Activated T-cell treated with anti-CD3 and anti-CD28 coated beads, Interleukin-2, amount 50 U/mL, for 24 hours (primary cell): Measurements from ENCODE around the gene OGDH.

Experiments used
- DNase-seq: peaks from one replicate; pipeline ENCODE4 v3.0.0-alpha.2; 2020
- H3K27ac Mint-ChIP-seq: 2 replicates; pipeline ENCODE4 v1.8.0; 2020; ENCODE audit warnings: mild to moderate bottlenecking, mixed read lengths
- H3K27me3 Mint-ChIP-seq: 2 replicates; pipeline ENCODE4 v1.8.0; 2020; ENCODE audit warnings: mixed read lengths
- H3K36me3 Mint-ChIP-seq: 2 replicates; pipeline ENCODE4 v1.8.0; 2020; ENCODE audit warnings: low read depth, mixed read lengths
- H3K4me1 Mint-ChIP-seq: 2 replicates; pipeline ENCODE4 v1.8.0; 2020; ENCODE audit warnings: low read depth, mixed read lengths
- H3K4me3 Mint-ChIP-seq: 2 replicates; pipeline ENCODE4 v1.8.0; 2020; ENCODE audit warnings: mild to moderate bottlenecking, moderate library complexity, mixed read lengths
- H3K9me3 Mint-ChIP-seq: 2 replicates; pipeline ENCODE4 v1.8.0; 2020; ENCODE audit warnings: mixed read lengths

The OGDH gene

DNA sequence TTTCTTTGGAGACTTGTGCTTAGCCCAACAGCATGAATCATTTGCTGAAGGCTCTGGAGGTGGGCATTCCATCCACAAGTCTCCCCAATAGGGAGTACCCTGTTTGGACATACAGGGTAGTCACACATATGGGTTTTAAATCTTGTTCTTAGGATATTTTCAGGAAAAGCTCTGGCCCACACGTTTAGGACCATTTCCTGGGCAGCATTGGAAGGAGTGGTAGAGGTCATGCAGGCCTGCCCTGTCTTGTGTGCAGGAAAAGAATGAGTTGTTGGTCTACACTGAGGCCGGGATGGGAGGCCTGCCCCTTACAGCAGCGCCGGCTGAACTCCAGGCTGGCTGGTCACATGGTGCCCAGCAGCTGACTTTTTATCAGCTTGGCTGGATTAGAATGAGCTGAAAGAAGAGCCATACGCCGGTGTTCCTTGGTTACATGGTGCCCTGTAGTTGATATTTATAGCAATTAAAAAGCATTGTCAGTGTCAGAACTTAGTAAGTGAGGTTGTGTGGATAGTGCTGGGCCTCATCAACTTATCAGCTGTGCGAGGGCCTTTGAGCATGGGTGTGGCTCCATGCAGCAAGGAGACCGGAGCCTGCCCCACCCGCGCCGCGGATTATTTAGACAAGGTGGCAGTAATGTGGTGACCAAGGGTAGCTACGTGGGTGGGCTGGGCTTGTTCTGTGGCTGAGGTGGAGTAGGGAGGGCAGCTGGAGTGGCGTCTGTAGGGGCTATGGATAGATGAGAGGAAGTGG lies 28.6 kb downstream of the OGDH start:
- Mint-ChIP-seq H3K27ac (peak overlapping the region; percentile 100), H3K4me1 (peaks cover 98% of the 10 kb centered on the region), H3K36me3 (peaks cover 62% of the 10 kb centered on the region), H3K4me3 (no peak overlapping the region), H3K9me3 (no peaks in the 10 kb centered on the region), H3K27me3 (no peaks in the 10 kb centered on the region)
- DNase-seq: no peak

- Mint-ChIP-seq H3K4me3 (no peak overlapping the region), H3K27me3 (no peaks in the 10 kb centered on the region), H3K9me3 (no peaks in the 10 kb centered on the region), H3K4me1 (peaks cover 94% of the 10 kb centered on the region), H3K27ac (peak overlapping the region; percentile 100), H3K36me3 (peaks cover 58% of the 10 kb centered on the region)
- DNase-seq: no peak
These were observed 29.7 kb downstream of the OGDH start for GRCh38 chr7:44636041-44636584.

- Mint-ChIP-seq H3K27ac (peak overlapping the region; percentile 100), H3K9me3 (no peaks in the 10 kb centered on the region), H3K4me1 (peaks cover 92% of the 10 kb centered on the region)
These were observed 30.5 kb downstream of the OGDH start for GRCh38 chr7:44636926-44637325.

GRCh38 chr7:44637788-44638594 lies 31.6 kb downstream of the OGDH start:
- DNase-seq: peak; percentile 78
- no peaks in the 10 kb centered on the region for H3K9me3 Mint-ChIP-seq
- peaks cover 85% of the 10 kb centered on the region for H3K4me1 Mint-ChIP-seq
- peak overlapping the region; percentile 100 for H3K27ac Mint-ChIP-seq
- peak overlapping the region; percentile 77 for H3K4me3 Mint-ChIP-seq
- H3K27me3 Mint-ChIP-seq: no peaks in the 10 kb centered on the region
- peaks cover 58% of the 10 kb centered on the region for H3K36me3 Mint-ChIP-seq

More at GRCh38 chr7:44636926-44637325, 30.5 kb downstream of the OGDH start:
- H3K27me3 Mint-ChIP-seq: no peaks in the 10 kb centered on the region
- DNase-seq: no peak
- peaks cover 56% of the 10 kb centered on the region for H3K36me3 Mint-ChIP-seq
- no peak overlapping the region for H3K4me3 Mint-ChIP-seq

- peaks cover 80% of the 10 kb centered on the region for H3K4me1 Mint-ChIP-seq
- no peaks in the 10 kb centered on the region for H3K27me3 Mint-ChIP-seq
- H3K4me3 Mint-ChIP-seq: peak overlapping the region; percentile 77
- H3K27ac Mint-ChIP-seq: peak overlapping the region; percentile 100
- peak; percentile 82 for DNase-seq
- H3K9me3 Mint-ChIP-seq: no peaks in the 10 kb centered on the region
- peaks cover 56% of the 10 kb centered on the region for H3K36me3 Mint-ChIP-seq
These were observed 32.5 kb downstream of the OGDH start for GRCh38 chr7:44638611-44639557.

- Mint-ChIP-seq H3K9me3 (no peaks in the 10 kb centered on the region), H3K36me3 (peaks cover 50% of the 10 kb centered on the region), H3K4me1 (peaks cover 73% of the 10 kb centered on the region), H3K27ac (peak overlapping the region; percentile 100), H3K4me3 (peak overlapping the region; percentile 77), H3K27me3 (no peaks in the 10 kb centered on the region)
- no peak for DNase-seq
These were observed 33.4 kb downstream of the OGDH start for GRCh38 chr7:44639671-44640321.

GRCh38 chr7:44643206-44643605 lies 36.8 kb downstream of the OGDH start:
- Mint-ChIP-seq H3K27me3 (no peaks in the 10 kb centered on the region), H3K4me3 (no peak overlapping the region), H3K4me1 (peaks cover 43% of the 10 kb centered on the region), H3K9me3 (no peaks in the 10 kb centered on the region), H3K27ac (no peak overlapping the region), H3K36me3 (peaks cover 64% of the 10 kb centered on the region)
- DNase-seq: no peak

DNA sequence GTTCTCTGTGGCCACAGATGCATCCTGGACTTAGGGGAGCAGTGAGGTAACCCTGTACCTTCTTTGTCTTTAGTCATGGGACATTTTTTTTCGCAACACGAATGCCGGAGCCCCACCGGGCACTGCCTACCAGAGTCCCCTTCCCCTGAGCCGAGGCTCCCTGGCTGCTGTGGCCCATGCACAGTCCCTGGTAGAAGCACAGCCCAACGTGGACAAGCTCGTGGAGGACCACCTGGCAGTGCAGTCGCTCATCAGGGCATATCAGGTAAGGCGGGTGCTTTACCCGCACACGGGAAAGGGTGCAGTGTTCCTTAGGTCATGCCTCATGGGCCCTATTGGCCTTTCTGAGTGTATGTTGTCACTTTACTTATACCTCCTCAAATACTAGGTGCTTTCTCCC lies 38.8 kb downstream of the OGDH start:
- Mint-ChIP-seq H3K36me3 (peaks cover 73% of the 10 kb centered on the region), H3K27ac (peak overlapping the region; percentile 18), H3K27me3 (no peaks in the 10 kb centered on the region), H3K4me1 (peaks cover 22% of the 10 kb centered on the region), H3K9me3 (no peaks in the 10 kb centered on the region), H3K4me3 (no peak overlapping the region)
- DNase-seq: no peak

DNA sequence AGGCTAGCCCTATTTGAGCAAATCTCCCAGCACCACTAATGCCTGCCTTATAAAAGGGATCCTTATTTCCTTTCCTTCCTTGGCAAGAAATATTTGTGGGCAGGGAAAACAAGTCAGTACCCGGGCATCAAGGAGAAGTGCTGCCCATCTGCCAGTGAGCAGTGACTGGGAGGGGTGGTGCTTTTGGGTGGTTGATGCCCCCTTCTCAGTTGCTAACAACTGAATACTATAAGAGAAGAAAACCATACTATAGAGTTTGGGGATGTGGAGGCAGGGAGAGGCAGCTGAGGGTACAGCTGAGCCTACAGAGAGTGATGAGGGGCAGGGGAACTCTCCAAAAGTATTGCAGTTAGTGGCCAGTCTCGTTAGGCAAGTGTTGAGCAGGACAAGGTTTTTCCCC lies 39.3 kb downstream of the OGDH start:
- no peak for DNase-seq
- H3K4me3 Mint-ChIP-seq: no peak overlapping the region
- peaks cover 18% of the 10 kb centered on the region for H3K4me1 Mint-ChIP-seq
- no peaks in the 10 kb centered on the region for H3K27me3 Mint-ChIP-seq
- no peaks in the 10 kb centered on the region for H3K9me3 Mint-ChIP-seq
- H3K27ac Mint-ChIP-seq: peak overlapping the region; percentile 31
- H3K36me3 Mint-ChIP-seq: peaks cover 74% of the 10 kb centered on the region

DNA sequence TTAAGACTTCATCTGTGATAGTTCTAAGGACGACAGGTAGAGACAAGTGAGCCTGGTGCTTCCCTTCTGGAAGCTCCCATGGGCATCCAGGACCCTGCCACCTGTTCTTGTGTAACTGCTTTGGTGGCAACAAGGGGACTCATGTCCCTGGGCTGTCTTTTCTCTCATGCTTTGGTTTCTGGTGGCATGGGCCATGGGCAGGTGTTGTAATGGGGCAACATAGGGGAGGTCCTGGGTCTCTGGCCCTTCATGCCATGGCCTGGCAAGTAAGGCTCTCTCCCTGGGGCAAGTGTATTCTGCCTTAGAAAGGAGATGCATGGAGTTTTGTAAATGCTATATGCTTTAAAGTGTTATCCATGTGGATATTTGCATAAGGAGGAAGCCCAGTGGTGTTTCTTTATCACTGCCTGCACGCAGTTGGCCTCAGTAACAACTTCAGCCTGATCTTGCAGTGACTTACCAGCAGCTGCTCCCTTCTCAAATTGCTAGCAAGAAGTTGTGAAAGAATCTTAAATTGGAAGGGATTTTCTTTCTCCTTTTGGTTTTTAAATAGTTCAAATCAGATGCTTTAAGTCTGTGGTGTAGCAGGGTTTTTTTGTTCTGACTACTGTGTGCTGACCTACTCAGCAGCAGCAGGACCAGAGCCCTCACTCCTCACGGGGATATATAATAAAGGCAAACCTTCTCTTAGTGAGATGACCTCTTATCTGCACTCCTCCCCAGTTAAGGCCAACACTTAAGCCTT lies 39.9 kb downstream of the OGDH start:
- Mint-ChIP-seq H3K9me3 (no peaks in the 10 kb centered on the region), H3K4me3 (no peak overlapping the region), H3K27me3 (no peaks in the 10 kb centered on the region), H3K4me1 (peaks cover 18% of the 10 kb centered on the region), H3K27ac (peak overlapping the region; percentile 31), H3K36me3 (peaks cover 80% of the 10 kb centered on the region)
- DNase-seq: no peak

GRCh38 chr7:44646921-44647636 lies 40.7 kb downstream of the OGDH start:
- DNase-seq: no peak
- no peaks in the 10 kb centered on the region for H3K27me3 Mint-ChIP-seq
- peaks cover 11% of the 10 kb centered on the region for H3K4me1 Mint-ChIP-seq
- H3K36me3 Mint-ChIP-seq: peaks cover 73% of the 10 kb centered on the region
- no peak overlapping the region for H3K4me3 Mint-ChIP-seq
- peak overlapping the region; percentile 32 for H3K27ac Mint-ChIP-seq
- H3K9me3 Mint-ChIP-seq: no peaks in the 10 kb centered on the region

DNA sequence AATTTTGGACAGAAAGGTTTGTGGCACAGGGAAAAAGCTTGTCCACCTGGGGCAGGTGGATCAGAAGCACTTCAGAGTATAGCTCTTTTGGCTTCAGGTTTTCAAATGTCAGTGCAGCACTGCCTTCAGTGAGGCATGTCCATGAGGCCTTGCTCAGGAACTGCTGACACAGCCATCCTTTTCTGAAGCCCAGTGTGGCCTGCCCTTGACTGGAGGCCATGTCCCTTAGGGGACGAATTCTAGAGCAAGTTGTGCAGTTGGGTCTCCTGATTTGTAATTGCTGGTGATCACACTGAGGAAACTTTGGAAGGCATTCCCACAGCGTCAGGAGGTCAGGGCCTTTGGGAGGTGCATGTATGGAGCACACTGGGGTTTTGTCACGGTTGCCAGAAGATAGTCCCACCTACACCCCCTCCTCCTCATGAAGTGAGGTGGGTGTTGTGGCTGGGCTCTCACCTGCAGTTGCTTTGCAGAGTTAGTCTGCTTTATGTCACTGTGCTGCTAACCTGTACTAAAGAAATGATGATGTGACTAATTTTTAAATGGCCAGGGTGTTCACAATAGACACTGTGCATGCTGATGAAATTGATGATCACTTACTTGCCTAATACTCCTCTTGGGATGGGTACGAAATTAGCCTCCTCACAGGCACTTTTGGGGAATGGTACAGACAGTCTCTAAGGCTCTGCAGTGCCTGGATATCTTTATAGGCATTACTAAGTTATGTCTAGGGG lies 41.7 kb downstream of the OGDH start:
- H3K27me3 Mint-ChIP-seq: no peaks in the 10 kb centered on the region
- peaks cover 8% of the 10 kb centered on the region for H3K4me1 Mint-ChIP-seq
- no peak overlapping the region for H3K4me3 Mint-ChIP-seq
- peaks cover 76% of the 10 kb centered on the region for H3K36me3 Mint-ChIP-seq
- no peaks in the 10 kb centered on the region for H3K9me3 Mint-ChIP-seq
- DNase-seq: no peak
- no peak overlapping the region for H3K27ac Mint-ChIP-seq
